NCI-H524 treated with DMSO at 0.1 percent for 48 hours (cell line): ENCODE results near the gene SGK1.
A peak's percentile ranks its signal among the peaks of the same experiment; 100 is the strongest.

Source experiments
- DNase-seq: peaks from one replicate; lab custom pipeline; 2025; lab: John Stamatoyannopoulos, UW

SGK1 gene

DNA sequence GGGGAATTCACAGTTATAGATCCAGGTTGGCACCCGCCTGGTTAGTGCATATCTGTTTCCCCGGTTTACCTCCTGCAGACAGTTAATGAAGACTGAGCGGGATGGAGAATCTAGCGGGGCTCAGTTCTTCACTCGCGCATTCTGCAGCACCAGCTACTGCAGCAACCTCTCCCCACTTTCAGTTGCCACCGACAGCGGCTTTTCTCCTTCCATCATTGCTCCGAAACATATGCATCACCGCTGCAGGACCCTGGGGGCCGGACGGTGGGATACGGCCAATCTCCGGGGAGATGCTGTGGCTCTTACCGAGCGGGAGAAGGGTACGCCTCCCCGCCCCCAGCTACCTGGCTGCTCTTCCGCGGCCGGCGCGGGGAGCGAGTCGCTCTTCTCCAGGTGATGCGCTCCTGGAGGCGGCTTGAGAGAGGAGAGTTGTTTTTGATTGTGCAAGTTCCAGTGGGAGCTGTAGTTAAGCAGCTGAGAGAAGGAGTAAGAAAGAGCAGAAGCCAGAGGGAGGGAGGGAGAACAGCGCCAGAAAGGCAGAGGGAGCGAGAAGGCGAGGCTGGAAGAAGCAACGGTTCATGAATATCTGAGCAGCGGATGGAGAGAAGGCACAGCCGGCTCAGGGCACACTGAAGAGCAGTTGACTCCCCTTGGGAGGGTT is at the start of gene SGK1:
TSS of gene SGK1 (minus strand) at position 642 of the 661 bp plus-strand sequence. CDS start 652 bp downstream, outside the sequence.
- peak; percentile 8 for DNase-seq

GRCh38 chr6:134363323-134364039 is 45.6 kb upstream of the SGK1 start:
- no peak for DNase-seq

DNA sequence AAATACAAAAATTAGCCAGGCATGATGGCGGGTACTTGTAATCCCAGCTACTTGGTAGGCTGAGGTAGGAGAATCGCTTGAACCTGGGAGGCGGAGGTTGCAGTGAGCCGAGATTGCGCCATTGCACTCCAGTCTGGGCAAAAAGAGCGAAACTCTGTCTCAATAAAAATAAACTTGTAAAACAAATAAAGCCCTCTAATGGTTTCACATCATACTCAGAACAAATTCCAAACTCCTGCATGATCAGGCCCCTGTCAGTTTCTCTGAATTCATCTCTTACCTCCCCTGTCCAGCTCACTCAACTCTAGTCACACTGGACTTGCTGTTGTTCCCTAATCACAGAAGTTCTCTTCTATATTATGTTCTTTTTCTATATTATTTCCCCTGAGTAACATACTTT is 43.1 kb upstream of the SGK1 start:
- DNase-seq, result no peak

DNA sequence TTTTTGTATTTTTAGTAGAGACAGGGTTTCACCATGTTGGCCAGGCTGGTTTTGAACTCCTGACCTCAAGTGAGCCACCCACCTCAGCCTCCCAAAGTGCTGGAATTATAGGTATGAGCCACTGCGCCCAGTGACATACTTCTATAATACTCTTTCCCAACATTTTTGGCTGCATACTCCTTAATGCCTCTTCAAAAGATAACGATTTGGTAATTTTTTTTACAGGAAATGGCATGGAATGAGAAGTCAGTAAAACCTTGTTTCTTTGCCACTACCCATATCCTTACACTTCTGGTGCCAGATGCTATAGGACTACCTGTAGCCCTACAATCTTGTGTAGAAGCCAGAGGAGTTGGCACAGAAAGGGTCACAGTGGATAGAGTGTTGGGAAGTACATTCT is 41.4 kb upstream of the SGK1 start:
- DNase-seq, result no peak

- no peak for DNase-seq
Observed at GRCh38 chr6:134358320-134358719, 40.4 kb upstream of the SGK1 start.

- no peak for DNase-seq
Observed at GRCh38 chr6:134357022-134357487, 39.1 kb upstream of the SGK1 start.

DNA sequence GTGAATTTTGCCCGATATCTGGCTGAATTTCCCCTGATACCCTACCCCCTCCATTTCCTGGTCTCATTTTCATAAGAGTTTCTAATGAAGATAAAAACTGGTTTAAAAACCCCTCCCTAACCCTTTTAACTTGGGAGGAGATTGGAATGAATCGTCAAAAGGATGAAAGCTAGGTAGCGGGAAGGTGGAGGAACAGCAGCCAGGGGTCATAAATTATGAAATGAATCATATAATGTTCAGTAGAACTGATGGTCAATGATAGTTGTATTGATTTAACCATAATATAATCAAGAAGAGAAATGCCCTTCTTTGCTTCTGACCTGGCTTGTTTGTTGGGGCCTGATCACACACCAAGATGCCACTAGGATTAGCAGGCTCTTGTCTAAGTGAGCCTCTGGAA is 38.5 kb upstream of the SGK1 start:
- no peak for DNase-seq

GRCh38 chr6:134352786-134353480 is 35.0 kb upstream of the SGK1 start:
- DNase-seq, result no peak

GRCh38 chr6:134351615-134352474 is 33.9 kb upstream of the SGK1 start:
- no peak for DNase-seq

- DNase-seq, result no peak
Observed at GRCh38 chr6:134347885-134348805, 30.2 kb upstream of the SGK1 start.

DNA sequence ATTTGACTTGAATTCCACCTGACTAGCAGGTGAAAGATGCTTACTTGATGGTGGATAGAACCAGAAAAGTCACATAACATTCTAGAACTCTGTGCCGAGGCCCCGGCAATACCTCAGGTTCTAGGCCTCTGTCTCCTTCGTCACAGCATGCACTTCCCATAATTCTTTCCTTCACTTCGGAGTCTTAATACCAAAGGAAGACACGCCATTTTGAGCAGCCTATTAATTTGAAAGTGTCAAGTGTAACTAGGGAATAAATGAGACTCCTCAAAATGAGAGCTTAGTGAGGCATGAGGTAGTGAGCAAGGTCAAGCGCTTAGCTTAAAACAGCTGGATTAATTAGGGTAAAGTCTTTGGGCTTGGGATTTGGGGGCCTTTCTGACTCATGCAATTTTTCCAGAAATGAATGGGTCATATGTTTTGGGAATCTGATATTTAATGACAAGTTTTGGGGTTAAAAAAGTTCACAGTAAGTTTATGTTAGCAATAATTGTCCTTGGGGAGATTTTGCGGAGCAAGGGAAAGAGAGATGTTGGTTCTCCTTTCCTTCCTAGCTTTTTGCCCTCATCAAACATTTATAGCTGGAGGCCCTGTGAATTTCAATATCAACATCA is 29.1 kb upstream of the SGK1 start:
- DNase-seq, result no peak

DNA sequence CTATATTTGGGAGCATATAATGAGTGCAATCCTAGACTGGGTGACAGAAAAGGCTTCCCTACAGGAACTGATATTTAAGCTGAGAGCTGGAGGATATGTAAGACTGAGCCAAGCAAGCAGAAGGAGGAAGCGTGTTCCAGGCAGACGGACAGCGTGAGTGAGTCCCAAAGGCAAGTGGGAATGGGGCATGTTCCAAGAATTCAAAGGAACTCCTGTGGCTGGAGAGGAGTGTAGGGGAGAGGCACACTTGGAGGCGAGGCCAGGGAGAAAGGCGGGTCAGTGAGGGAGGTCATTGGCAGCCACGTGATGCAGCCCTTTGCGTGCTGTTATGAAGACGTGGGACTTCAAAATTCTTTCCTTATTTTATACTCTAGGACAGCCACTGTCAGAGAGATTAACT is 27.9 kb upstream of the SGK1 start:
- no peak for DNase-seq

DNA sequence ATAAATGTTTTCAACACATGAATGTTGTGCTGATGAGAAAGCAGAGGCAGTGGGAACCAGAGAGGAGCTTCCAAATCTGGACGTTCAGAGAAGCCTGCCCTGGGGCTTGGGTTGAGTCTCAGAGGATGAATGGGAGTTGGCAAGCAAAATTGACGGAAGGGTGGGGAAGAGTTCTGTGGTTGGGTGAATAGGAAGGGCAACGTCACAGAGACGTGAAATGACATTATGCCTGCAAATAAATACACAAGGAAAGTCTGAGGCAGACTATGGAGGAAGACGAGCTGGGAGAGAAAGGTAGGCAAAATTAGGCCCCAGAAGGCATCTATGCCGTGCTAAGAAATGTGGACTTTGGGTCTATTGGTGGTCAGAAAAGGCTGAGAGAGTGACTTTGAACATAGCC is 25.2 kb upstream of the SGK1 start:
- no peak for DNase-seq

GRCh38 chr6:134341999-134342567 is 24.2 kb upstream of the SGK1 start:
- no peak for DNase-seq

DNA sequence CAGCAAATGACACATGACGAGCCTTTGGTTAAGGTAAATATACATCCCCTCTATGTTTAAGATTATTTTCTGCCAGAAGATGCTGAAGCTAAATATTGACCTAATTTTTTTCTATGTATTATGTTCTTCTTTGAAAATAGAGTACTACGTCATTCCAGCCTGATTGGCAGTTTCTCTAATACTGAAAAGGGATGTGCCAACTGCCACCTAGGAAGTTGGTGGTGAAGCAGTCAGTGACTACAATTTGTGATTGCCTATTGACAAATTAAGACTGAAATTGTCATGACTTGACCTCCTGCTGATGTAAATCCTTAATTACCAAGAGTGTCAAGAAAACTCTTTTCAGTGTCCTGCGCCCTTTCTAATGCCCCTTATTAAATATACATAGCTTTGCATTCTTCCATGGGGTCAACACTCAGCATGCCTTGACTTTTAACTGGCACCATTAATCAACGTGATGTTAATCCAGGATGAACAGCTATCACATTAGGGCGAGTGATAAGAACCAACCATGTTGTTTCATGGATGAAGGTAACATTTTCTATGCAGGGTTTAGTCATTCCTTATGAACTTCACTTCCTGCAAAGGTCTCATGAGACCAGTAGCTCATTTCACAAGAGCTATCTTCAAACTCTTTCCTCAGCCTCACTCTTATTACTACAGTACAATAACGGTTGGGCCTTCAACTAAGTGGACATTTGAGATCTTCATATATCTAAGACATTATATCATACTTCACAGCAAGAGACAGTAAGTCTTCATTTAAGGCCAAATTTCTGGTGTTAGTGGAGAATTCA is 22.5 kb upstream of the SGK1 start:
- no peak for DNase-seq

- DNase-seq, result no peak
Observed at GRCh38 chr6:134339216-134339615, 21.3 kb upstream of the SGK1 start.

DNA sequence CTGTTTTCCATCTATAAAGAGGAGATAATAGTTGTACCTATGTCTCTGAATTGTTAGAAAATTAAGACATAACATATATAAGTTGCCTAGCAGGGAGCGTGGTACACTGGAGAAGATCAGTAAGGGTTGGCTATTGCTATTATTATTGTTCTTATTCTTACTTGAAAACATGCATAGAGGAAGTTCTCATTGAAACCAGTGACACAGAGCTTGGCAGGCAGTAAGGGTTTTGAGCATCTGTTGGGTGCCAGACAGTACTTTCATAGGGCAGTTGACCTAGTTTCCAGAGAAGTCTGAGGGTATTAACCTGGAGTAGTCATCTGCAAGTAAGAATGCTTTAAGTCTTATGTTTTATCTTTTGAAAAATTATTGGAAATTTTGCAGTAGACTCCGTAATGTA is 13.3 kb upstream of the SGK1 start:
- no peak for DNase-seq

DNA sequence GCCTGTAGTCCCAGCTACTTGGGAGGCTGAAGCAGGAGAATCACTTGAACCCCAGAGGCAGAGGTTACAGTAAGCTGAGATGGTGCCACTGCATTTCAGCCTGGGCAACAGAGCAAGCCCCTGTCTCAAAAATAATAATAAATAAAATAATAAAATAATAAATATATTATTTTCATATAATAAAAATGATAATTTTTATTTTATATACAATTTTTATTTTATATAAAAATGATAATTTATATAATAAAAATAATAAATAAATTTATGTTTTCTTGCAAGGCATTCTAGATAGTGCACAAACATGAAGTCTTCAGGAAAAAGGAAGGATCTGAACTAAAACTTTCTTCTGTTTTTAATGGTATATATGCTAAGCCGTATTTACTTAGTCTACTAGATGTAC is 12.6 kb upstream of the SGK1 start:
- no peak for DNase-seq

GRCh38 chr6:134328792-134329191 is 10.9 kb upstream of the SGK1 start:
- no peak for DNase-seq
